H9 (cell line): ENCODE data around the gene TTC28. TPM values are rescaled to one million over a fixed set of nuclear protein-coding genes. Genes with fewer than 3 reads are reported as not detected.
"Not testable (repeated sequence)": the region's sequence is repeated elsewhere in the genome, so short reads cannot be mapped to it uniquely, and the experiment has no call there.

Source experiments
- DNase-seq: peaks from one replicate; pipeline ENCODE4 v3.0.0-alpha.2; 2017
- H2AFZ ChIP-seq: one replicate; pipeline ENCODE4 v1.6.1; 2013; ENCODE audit warnings: mild to moderate bottlenecking, low read length, control low read depth, moderate library complexity
- H2AK5ac ChIP-seq: 2 replicates; pipeline ENCODE4 v1.6.1; 2013; ENCODE audit warnings: low read length, control low read depth, mixed read lengths; ENCODE audit not compliant: insufficient read length
- H2BK120ac ChIP-seq: one replicate; pipeline ENCODE4 v1.6.1; 2013; ENCODE audit warnings: low read depth, mild to moderate bottlenecking, low read length, control low read depth, inconsistent platforms; ENCODE audit not compliant: poor library complexity, severe bottlenecking
- H2BK12ac ChIP-seq: 2 replicates; pipeline ENCODE4 v1.6.1; 2013; ENCODE audit warnings: low read length, control low read depth, mixed read lengths, low read depth; ENCODE audit not compliant: insufficient read length
- H2BK15ac ChIP-seq: 2 replicates; pipeline ENCODE4 v1.6.1; 2013; ENCODE audit warnings: low read depth, low read length, control low read depth
- H2BK20ac ChIP-seq: one replicate; pipeline ENCODE4 v1.6.1; 2013; ENCODE audit warnings: low read depth, mild to moderate bottlenecking, low read length, control low read depth, inconsistent platforms; ENCODE audit not compliant: poor library complexity, severe bottlenecking
- H2BK5ac ChIP-seq: 2 replicates; pipeline ENCODE4 v1.6.1; 2013; ENCODE audit warnings: low read length, control low read depth, mixed read lengths; ENCODE audit not compliant: insufficient read length
- H3K14ac ChIP-seq: 2 replicates; pipeline ENCODE4 v1.6.1; 2013; ENCODE audit warnings: low read length, control low read depth; ENCODE audit not compliant: insufficient read depth
- H3K18ac ChIP-seq: 2 replicates; pipeline ENCODE4 v1.6.1; 2013; ENCODE audit warnings: low read depth, mild to moderate bottlenecking, mixed read lengths, low read length, control low read depth; ENCODE audit not compliant: insufficient read length
- H3K23ac ChIP-seq: 2 replicates; pipeline ENCODE4 v1.6.1; 2013; ENCODE audit warnings: low read length, control low read depth, mixed read lengths, low read depth; ENCODE audit not compliant: insufficient read length
- H3K23me2 ChIP-seq: 2 replicates; pipeline ENCODE4 v1.6.1; 2013; ENCODE audit warnings: low read depth, mild to moderate bottlenecking, mixed read lengths, low read length, control low read depth; ENCODE audit not compliant: insufficient read length, poor library complexity, severe bottlenecking
- H3K27ac ChIP-seq: 2 replicates; pipeline ENCODE4 v1.5.1; 2013; ENCODE audit warnings: low read length, control low read depth, mixed read lengths, low read depth; ENCODE audit not compliant: insufficient read length
- H3K27me3 ChIP-seq: 2 replicates; pipeline ENCODE4 v1.6.1; 2013; ENCODE audit warnings: low read length, control low read depth, inconsistent platforms; ENCODE audit not compliant: insufficient read depth
- H3K4ac ChIP-seq: 2 replicates; pipeline ENCODE4 v1.6.1; 2013; ENCODE audit warnings: low read depth, mild to moderate bottlenecking, control low read depth, inconsistent platforms, low read length, moderate library complexity
- H3K4me1 ChIP-seq: 2 replicates; pipeline ENCODE4 v1.6.1; 2013; ENCODE audit warnings: low read length, control low read depth, inconsistent platforms; ENCODE audit not compliant: insufficient read depth
- H3K4me2 ChIP-seq: 2 replicates; pipeline ENCODE4 v1.6.1; 2013; ENCODE audit warnings: low read length, control low read depth, mixed read lengths; ENCODE audit not compliant: insufficient read length, insufficient read depth
- H3K56ac ChIP-seq: 2 replicates; pipeline ENCODE4 v1.6.1; 2013; ENCODE audit warnings: low read depth, mild to moderate bottlenecking, mixed read lengths, low read length, control low read depth; ENCODE audit not compliant: insufficient read length
- H3K79me1 ChIP-seq: 2 replicates; pipeline ENCODE4 v1.6.1; 2013; ENCODE audit warnings: low read depth, mild to moderate bottlenecking, moderate library complexity, low read length, control low read depth, inconsistent platforms; ENCODE audit not compliant: insufficient read depth, poor library complexity, severe bottlenecking
- H3K79me2 ChIP-seq: 2 replicates; pipeline ENCODE4 v1.6.1; 2013; ENCODE audit warnings: low read length, control low read depth, inconsistent platforms; ENCODE audit not compliant: insufficient read depth
- H3K9ac ChIP-seq: 2 replicates; pipeline ENCODE4 v1.6.1; 2013; ENCODE audit warnings: low read length, control low read depth, mixed read lengths; ENCODE audit not compliant: insufficient read length; ENCODE audit errors: extremely low read depth
- H3K9me3 ChIP-seq: one replicate; pipeline ENCODE4 v1.6.1; 2013; ENCODE audit warnings: low read depth, low read length, inconsistent platforms; ENCODE audit not compliant: control insufficient read depth
- H3T11ph ChIP-seq: one replicate; pipeline ENCODE4 v1.6.1; 2013; ENCODE audit warnings: mild to moderate bottlenecking, low read length, control low read depth, inconsistent platforms
- H4K20me1 ChIP-seq: one replicate; pipeline ENCODE4 v1.6.1; 2013; ENCODE audit not compliant: control insufficient read depth, insufficient read length, insufficient read depth
- H4K5ac ChIP-seq: 2 replicates; pipeline ENCODE4 v1.6.1; 2013; ENCODE audit warnings: low read depth, mild to moderate bottlenecking, mixed read lengths, low read length, control low read depth; ENCODE audit not compliant: insufficient read length
- H4K8ac ChIP-seq: replicated peaks from 2 replicates; pipeline ENCODE4 v1.6.1; 2013; ENCODE audit warnings: low read length, control low read depth, mixed read lengths, low read depth; ENCODE audit not compliant: insufficient read length
- H4K91ac ChIP-seq: 2 replicates; pipeline ENCODE4 v1.6.1; 2013; ENCODE audit warnings: low read depth, mild to moderate bottlenecking, moderate library complexity, mixed read lengths, low read length, control low read depth; ENCODE audit not compliant: insufficient read length
- H3K27ac Mint-ChIP-seq, 3 experiments: 2 replicates in 2 of 3; 3 replicates in 1 of 3; pipeline ENCODE4 v1.8.0; 2020 to 2021; ENCODE audit warnings: mixed read lengths in 3 of 3, mild to moderate bottlenecking in 1 of 3, moderate library complexity in 1 of 3
- H3K27me3 Mint-ChIP-seq: 2 replicates; pipeline ENCODE4 v1.8.0; 2021; ENCODE audit warnings: low read depth, mild to moderate bottlenecking, moderate library complexity, mixed read lengths
- H3K36me3 Mint-ChIP-seq, 3 experiments: 2 replicates in 2 of 3; 3 replicates in 1 of 3; pipeline ENCODE4 v1.8.0; 2020 to 2021; ENCODE audit warnings: low read depth in 3 of 3, mixed read lengths in 3 of 3; ENCODE audit not compliant: insufficient read depth in 1 of 3
- H3K4me1 Mint-ChIP-seq, 2 experiments: 2 replicates each; pipeline ENCODE4 v1.8.0; 2020; ENCODE audit warnings: mixed read lengths in 2 of 2
- H3K4me3 Mint-ChIP-seq, 2 experiments: 2 replicates in 1 of 2; 3 replicates in 1 of 2; pipeline ENCODE4 v1.8.0; 2020 to 2021; ENCODE audit warnings: mild to moderate bottlenecking in 2 of 2, mixed read lengths in 2 of 2, moderate library complexity in 1 of 2
- H3K9me3 Mint-ChIP-seq, 2 experiments: 2 replicates in 1 of 2; 3 replicates in 1 of 2; pipeline ENCODE4 v1.8.0; 2020; ENCODE audit warnings: mild to moderate bottlenecking in 2 of 2, mixed read lengths in 2 of 2, moderate library complexity in 1 of 2
- WGBS: extraction: QIAGEN DNeasy Blood & Tissue Kit; methylation state at CpG from one replicate; pipeline ENCODE4 v1.1.7; 2013; ENCODE audit warnings: missing lambda C conversion rate, low lambda C conversion rate, mixed read lengths; ENCODE audit not compliant: insufficient read length; ENCODE audit errors: extremely low coverage; 5-methylcytosine and 5-hydroxymethylcytosine counted together
- total RNA-seq: library from RNA; stranded (reverse); gene quantifications from 2 replicates; pipeline ENCODE4 v1.2.1, GENCODE V29; 2021
- TF ChIP-seq, protein P1 (sequence below): fragments of 200-600 bp; sonication (generic); conservative IDR thresholded peaks from 3 replicates; pipeline ENCODE4 v1.8.0; 2021; ENCODE audit warnings: antibody characterized with exemption, mild to moderate bottlenecking

TTC28 gene
- total RNA-seq, 1 experiment from 2014 or later, result 13.6 TPM

DNA sequence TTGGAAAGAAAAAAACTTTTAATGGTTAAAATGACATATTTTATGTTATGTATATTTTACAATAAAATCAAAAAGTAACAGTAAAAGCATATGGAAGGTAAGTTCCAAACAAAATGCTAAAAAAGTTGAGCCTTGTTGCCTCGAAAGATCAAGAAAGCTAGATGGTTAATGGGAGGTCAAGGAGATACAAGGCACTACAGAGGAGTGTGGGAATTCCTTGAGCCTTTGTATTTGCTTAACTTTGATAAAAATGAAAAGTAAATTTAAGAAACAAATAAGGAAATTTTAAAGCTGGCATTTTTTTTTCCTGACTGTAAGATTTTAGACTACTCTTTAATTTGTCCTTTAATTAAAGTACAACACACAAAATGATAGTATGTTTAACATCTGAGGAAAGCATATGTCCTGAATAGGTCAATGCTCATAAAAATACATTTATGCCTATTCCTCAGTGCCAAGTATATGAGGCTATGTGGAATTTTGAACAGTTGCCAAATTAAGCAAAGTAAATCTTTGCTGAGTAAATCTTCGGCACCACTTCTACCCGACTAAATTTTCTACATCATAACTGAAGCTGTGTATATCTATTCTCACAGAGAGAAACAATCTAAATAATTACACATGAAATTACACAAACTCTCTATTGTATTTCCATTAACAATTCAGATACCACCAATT is 108.8 kb downstream of the TTC28 start:
- Mint-ChIP-seq H3K36me3 (no peaks in the 10 kb centered on the region), H3K27ac (no peak overlapping the region), H3K4me3 (no peak overlapping the region), H3K27me3 (no peaks in the 10 kb centered on the region), H3K9me3 (no peaks in the 10 kb centered on the region), H3K4me1 (peaks cover 0 to 3% of the 10 kb centered on the region in 2 experiments; a peak in 2 of 4 replicates)
- Histone ChIP-seq H3K9ac (no peak overlapping the region), H4K20me1 (no peaks in the 10 kb centered on the region), H3K4me1 (no peaks in the 10 kb centered on the region), H3K27ac (no peak overlapping the region), H3K14ac (no peak overlapping the region), H3K23me2 (no peaks in the 10 kb centered on the region), H3K79me1 (no peaks in the 10 kb centered on the region), H3K18ac (no peak overlapping the region), H3K4ac (no peak overlapping the region), H2BK120ac (no peak overlapping the region), H3K56ac (no peak overlapping the region), H3K79me2 (no peaks in the 10 kb centered on the region), H3K4me2 (no peak overlapping the region), H2BK12ac (no peak overlapping the region), H2AFZ (no peak overlapping the region), H2AK5ac (no peak overlapping the region), H3K27me3 (no peaks in the 10 kb centered on the region), H2BK5ac (no peak overlapping the region), H3K23ac (no peak overlapping the region), H3K9me3 (no peaks in the 10 kb centered on the region), H2BK15ac (no peak overlapping the region), H4K5ac (no peak overlapping the region), H2BK20ac (no peak overlapping the region), H3T11ph (no peak overlapping the region), H4K8ac (no peak overlapping the region), H4K91ac (no peak overlapping the region)
- WGBS, result no CpG with 5 or more reads among the region's 3 CpGs
- TF ChIP-seq, protein P1, sequence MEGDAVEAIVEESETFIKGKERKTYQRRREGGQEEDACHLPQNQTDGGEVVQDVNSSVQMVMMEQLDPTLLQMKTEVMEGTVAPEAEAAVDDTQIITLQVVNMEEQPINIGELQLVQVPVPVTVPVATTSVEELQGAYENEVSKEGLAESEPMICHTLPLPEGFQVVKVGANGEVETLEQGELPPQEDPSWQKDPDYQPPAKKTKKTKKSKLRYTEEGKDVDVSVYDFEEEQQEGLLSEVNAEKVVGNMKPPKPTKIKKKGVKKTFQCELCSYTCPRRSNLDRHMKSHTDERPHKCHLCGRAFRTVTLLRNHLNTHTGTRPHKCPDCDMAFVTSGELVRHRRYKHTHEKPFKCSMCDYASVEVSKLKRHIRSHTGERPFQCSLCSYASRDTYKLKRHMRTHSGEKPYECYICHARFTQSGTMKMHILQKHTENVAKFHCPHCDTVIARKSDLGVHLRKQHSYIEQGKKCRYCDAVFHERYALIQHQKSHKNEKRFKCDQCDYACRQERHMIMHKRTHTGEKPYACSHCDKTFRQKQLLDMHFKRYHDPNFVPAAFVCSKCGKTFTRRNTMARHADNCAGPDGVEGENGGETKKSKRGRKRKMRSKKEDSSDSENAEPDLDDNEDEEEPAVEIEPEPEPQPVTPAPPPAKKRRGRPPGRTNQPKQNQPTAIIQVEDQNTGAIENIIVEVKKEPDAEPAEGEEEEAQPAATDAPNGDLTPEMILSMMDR, result no peak
- DNase-seq, result no peak

- not testable (repeated sequence) for H3K79me1 ChIP-seq, H2BK12ac ChIP-seq, H3K4me1 ChIP-seq, H2BK20ac ChIP-seq, H2AFZ ChIP-seq, H3K9me3 ChIP-seq, H3K79me2 ChIP-seq, H3K4me1 Mint-ChIP-seq, H3K4ac ChIP-seq, H3K27ac ChIP-seq, H3T11ph ChIP-seq, H2AK5ac ChIP-seq, H3K27me3 ChIP-seq, H3K27ac Mint-ChIP-seq, H3K23me2 ChIP-seq, H3K9me3 Mint-ChIP-seq, H3K56ac ChIP-seq, H4K91ac ChIP-seq, H3K27me3 Mint-ChIP-seq, H3K36me3 Mint-ChIP-seq, H3K4me3 Mint-ChIP-seq, H3K4me2 ChIP-seq, H4K8ac ChIP-seq, H2BK15ac ChIP-seq, H3K18ac ChIP-seq, H3K23ac ChIP-seq, H4K20me1 ChIP-seq, H3K14ac ChIP-seq, DNase-seq, H3K9ac ChIP-seq, H2BK120ac ChIP-seq, H4K5ac ChIP-seq, H2BK5ac ChIP-seq
- WGBS, result no CpG with 5 or more reads among the region's 3 CpGs
Measured at GRCh38 chr22:28568974-28569373, 110.7 kb downstream of the TTC28 start.
